Right lobe of liver (tissue), 4 donors: ENCODE measurements around the gene MRPS26.
"Not testable (repeated sequence)": the region's sequence is repeated elsewhere in the genome, so short reads cannot be mapped to it uniquely, and the experiment has no call there.

ENCODE experiments used
- CTCF ChIP-seq, 4 donors: fragments of 200-600 bp in 3 of 4; fragments of 450-650 bp in 1 of 4; IDR thresholded peaks; one replicate each; pipeline versions ENCODE4 v1.5.1 to v1.8.0; 2016 to 2022; ENCODE audit warnings: antibody characterized with exemption in 4 of 4, mild to moderate bottlenecking in 2 of 4
- POLR2A ChIP-seq: fragments of 450-650 bp; IDR thresholded peaks from one replicate; pipeline ENCODE4 v1.6.1; 2017; ENCODE audit warnings: antibody characterized with exemption, mild to moderate bottlenecking
- donor health status: DM: no; HTN: no; CAD: no.
- donor health status: DM: no; HTN: no; CAD: no.
- donor health status: DM: no; HTN: yes; CAD: no.

DNA sequence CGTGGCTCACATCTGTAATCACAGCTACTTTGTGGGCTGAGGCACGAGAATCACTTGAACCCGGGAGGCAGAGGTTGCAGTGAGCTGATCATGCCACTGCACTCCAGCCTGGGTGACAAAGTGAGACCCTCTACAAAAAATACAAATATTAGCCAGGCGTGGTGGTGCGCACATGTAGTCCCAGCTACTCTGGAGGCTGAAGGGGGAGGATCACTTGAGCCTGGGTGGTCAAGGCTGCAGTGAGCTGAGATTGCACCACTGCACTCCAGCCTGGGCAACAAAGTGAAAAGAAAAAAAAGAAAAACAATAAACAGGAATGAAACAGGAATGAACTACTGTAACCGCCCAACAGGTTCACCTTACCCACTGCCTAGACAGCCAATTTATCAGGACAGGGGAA lies 18.3 kb downstream of the MRPS26 start:
- TF ChIP-seq CTCF (IDR thresholded peaks at IDR 0.05); POLR2A: not testable (repeated sequence)
